Brain microvascular endothelial cell (primary cell): ENCODE measurements around the gene UBE3D.
"Not testable (repeated sequence)": the region's sequence is repeated elsewhere in the genome, so short reads cannot be mapped to it uniquely, and the experiment has no call there.

Experiments used
- DNase-seq: peaks from one replicate; pipeline ENCODE4 v3.0.0-alpha.2; 2020
- H3K27ac ChIP-seq: fragments of 250-450 bp; sonication (Bioruptor Pico); 2 replicates; pipeline ENCODE4 v1.5.1; 2020; ENCODE audit warnings: mild to moderate bottlenecking, moderate library complexity
- H3K27me3 ChIP-seq: fragments of 250-450 bp; sonication (Bioruptor Pico); replicated peaks from 2 replicates; pipeline ENCODE4 v1.5.1; 2020; ENCODE audit warnings: mild to moderate bottlenecking
- H3K36me3 ChIP-seq: fragments of 250-450 bp; sonication (Bioruptor Pico); replicated peaks from 2 replicates; pipeline ENCODE4 v1.5.1; 2020; ENCODE audit warnings: mild to moderate bottlenecking
- H3K4me3 ChIP-seq: 2 replicates; pipeline ENCODE4 v1.5.1; 2011; ENCODE audit warnings: low read depth, mild to moderate bottlenecking, control low read depth, low read length, moderate library complexity
- CTCF ChIP-seq: IDR thresholded peaks from 2 replicates; pipeline ENCODE4 v1.5.1; 2011; ENCODE audit warnings: low read depth, mild to moderate bottlenecking, moderate library complexity, low read length, control low read depth, inconsistent platforms; ENCODE audit errors: missing control alignments
- in situ Hi-C: cut with HindIII; loops from 2 replicates; pipeline ENCODE4 v1.10.0; 2017; ENCODE audit warnings: low sequenced_read_pairs, low pct_ligation_motif_present

The UBE3D gene

GRCh38 chr6:82951935-82952334, 113.7 kb downstream of the UBE3D start:
- Histone ChIP-seq H3K36me3 (no peaks in the 10 kb centered on the region), H3K27ac (no peak overlapping the region), H3K27me3 (no peaks in the 10 kb centered on the region), H3K4me3 (no peak overlapping the region)
- in situ Hi-C loops: no loop called here
- DNase-seq: no peak
- TF ChIP-seq CTCF: no peak

- no peak for TF ChIP-seq CTCF
- in situ Hi-C loops: no loop called here
- H3K4me3 ChIP-seq: no peak overlapping the region
- H3K27me3 ChIP-seq: no peaks in the 10 kb centered on the region
- no peak for DNase-seq
- no peak overlapping the region for H3K27ac ChIP-seq
- H3K36me3 ChIP-seq: no peaks in the 10 kb centered on the region
Measured at GRCh38 chr6:82951389-82951788, 114.3 kb downstream of the UBE3D start.

GRCh38 chr6:82930915-82931314, 134.7 kb downstream of the UBE3D start:
- H3K4me3 ChIP-seq, H3K27ac ChIP-seq, H3K27me3 ChIP-seq, DNase-seq, H3K36me3 ChIP-seq, in situ Hi-C loops: not testable (repeated sequence)

- in situ Hi-C loops: no loop called here
- no peak overlapping the region for H3K27ac ChIP-seq
- H3K27me3 ChIP-seq: no peaks in the 10 kb centered on the region
- H3K4me3 ChIP-seq: no peak overlapping the region
- TF ChIP-seq CTCF: no peak
- DNase-seq: no peak
- H3K36me3 ChIP-seq: no peaks in the 10 kb centered on the region
Measured at GRCh38 chr6:82924799-82925535, 140.7 kb downstream of the UBE3D start.

GRCh38 chr6:82921258-82921657, 144.4 kb downstream of the UBE3D start:
- H3K27ac ChIP-seq: no peak overlapping the region
- in situ Hi-C loops: no loop called here
- no peaks in the 10 kb centered on the region for H3K27me3 ChIP-seq
- H3K36me3 ChIP-seq: no peaks in the 10 kb centered on the region
- no peak for DNase-seq
- no peak overlapping the region for H3K4me3 ChIP-seq
- TF ChIP-seq CTCF: no peak

- Histone ChIP-seq H3K27ac (no peak overlapping the region), H3K4me3 (no peak overlapping the region), H3K27me3 (no peaks in the 10 kb centered on the region), H3K36me3 (no peaks in the 10 kb centered on the region)
- in situ Hi-C loops: no loop called here
- peak; percentile 11 for DNase-seq
- no peak for TF ChIP-seq CTCF
Measured at GRCh38 chr6:82917346-82918064, 148.1 kb downstream of the UBE3D start.
